ENCODE results near the gene TBC1D10B. TPM values are rescaled to one million over a fixed set of nuclear protein-coding genes. Genes with fewer than 3 reads are reported as not detected.
A peak's percentile ranks its signal among the peaks of the same experiment; 100 is the strongest.

Gene TBC1D10B
- total RNA-seq, 1 experiment from 2014 or later = 36.0 TPM

DNA sequence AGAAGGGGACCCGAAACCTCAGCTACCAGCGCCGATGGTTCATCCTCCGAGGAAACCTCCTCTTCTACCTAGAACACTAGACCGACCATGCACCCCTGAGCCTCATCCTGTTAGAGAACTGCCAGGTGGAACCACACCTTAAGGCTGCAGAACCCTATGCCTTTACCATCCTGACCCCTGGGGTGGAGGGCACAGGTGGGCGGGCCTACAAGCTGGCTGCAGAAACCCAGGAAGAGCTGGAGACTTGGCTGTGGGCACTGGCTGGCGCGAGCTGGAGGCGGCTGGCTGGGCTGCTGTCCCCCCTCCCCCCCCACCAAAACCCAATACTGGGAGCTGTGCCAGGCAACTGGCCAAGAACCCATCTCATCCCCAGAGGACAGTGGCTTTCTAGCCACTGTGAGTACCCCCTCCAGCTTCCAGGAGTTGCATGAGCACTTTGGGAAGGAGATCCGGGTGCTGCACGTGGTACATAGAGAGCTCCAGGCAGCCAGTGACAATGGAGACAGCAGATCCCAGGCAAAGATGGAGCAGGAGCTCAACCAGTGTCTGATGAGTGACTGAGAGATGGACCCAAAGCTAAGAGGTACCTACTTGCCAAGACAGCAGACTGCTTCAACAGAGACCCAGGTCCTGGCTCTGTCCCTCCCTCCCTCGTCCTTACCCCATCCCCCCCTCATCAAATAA lies 13.8 kb downstream of the TBC1D10B start:
- TF ChIP-seq, protein P1, sequence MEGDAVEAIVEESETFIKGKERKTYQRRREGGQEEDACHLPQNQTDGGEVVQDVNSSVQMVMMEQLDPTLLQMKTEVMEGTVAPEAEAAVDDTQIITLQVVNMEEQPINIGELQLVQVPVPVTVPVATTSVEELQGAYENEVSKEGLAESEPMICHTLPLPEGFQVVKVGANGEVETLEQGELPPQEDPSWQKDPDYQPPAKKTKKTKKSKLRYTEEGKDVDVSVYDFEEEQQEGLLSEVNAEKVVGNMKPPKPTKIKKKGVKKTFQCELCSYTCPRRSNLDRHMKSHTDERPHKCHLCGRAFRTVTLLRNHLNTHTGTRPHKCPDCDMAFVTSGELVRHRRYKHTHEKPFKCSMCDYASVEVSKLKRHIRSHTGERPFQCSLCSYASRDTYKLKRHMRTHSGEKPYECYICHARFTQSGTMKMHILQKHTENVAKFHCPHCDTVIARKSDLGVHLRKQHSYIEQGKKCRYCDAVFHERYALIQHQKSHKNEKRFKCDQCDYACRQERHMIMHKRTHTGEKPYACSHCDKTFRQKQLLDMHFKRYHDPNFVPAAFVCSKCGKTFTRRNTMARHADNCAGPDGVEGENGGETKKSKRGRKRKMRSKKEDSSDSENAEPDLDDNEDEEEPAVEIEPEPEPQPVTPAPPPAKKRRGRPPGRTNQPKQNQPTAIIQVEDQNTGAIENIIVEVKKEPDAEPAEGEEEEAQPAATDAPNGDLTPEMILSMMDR (conservative IDR thresholded peaks at IDR 0.05; ENCODE audit: low read depth, low read length) = no peak
- TF ChIP-seq EZH2phosphoT487 (IDR thresholded peaks at IDR 0.05; ENCODE audit: borderline replicate concordance, low read length) (no peak), EZH2 (IDR thresholded peaks at IDR 0.05; ENCODE audit: low read length, unreplicated experiment) (no peak)
- Histone ChIP-seq H3K4me3 (ENCODE audit: low read length) (no peak overlapping the region), H4K20me1 (ENCODE audit: low read length) (peaks cover 11% of the 10 kb centered on the region), H3F3A (ENCODE audit: low read length, unreplicated experiment) (no peaks in the 10 kb centered on the region), H3K4me2 (ENCODE audit: low read length) (no peak overlapping the region), H3K4me1 (ENCODE audit: insufficient read depth, low read length) (peaks cover 32% of the 10 kb centered on the region), H3K27me3 (ENCODE audit: low read length) (no peaks in the 10 kb centered on the region), H2AFZ (ENCODE audit: low read length) (no peak overlapping the region), H3K27ac (ENCODE audit: low read length) (no peak overlapping the region; the same call in 1 of the 2 replicates), H3K79me2 (ENCODE audit: low read length) (peaks cover 25% of the 10 kb centered on the region), H3K9me2 (replicated peaks; ENCODE audit: low read length) (no peaks in the 10 kb centered on the region), H3K9me3 (ENCODE audit: low read length) (no peaks in the 10 kb centered on the region), H3K9ac (ENCODE audit: low read length) (no peak overlapping the region), H3K36me3 (ENCODE audit: low read depth, low read length) (no peaks in the 10 kb centered on the region; the same call in 1 of the 2 replicates)
- ChIA-PET CTCF (no interaction called here), POLR2A (ENCODE audit: unreplicated experiment) (no interaction called here)
- BruUV-seq (replicated peaks) = no TSS peak
- ATAC-seq (no peak), DNase-seq (no peak)
- intact Hi-C loops (cut with micrococcal nuclease) = no loop called here

DNA sequence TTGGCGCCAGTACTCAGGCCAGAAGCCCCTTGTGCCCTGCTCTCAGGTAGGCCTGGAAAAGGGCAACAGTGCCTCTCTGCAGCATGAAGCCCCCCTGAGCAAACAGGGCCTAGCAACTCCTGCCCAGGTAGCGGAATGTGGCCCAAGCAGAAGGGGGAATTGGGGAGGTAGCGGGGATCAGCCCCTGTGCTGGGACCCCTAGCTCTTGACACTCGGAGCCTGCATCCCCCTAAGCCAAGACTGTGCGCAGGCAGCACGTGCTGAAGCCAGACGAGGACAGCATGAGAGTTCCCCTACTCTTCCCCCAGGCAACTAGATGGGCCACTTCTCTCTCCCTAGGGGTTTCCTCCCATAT lies 14.4 kb downstream of the TBC1D10B start:
- H3K36me3 ChIP-seq (ENCODE audit: low read depth, low read length) = peaks cover 4% of the 10 kb centered on the region; the same call in 1 of the 2 replicates
- TF ChIP-seq, protein P1 (conservative IDR thresholded peaks at IDR 0.05; ENCODE audit: low read depth, low read length) = no peak
- no peak for TF ChIP-seq EZH2 (IDR thresholded peaks at IDR 0.05; ENCODE audit: low read length, unreplicated experiment)
- no peak for TF ChIP-seq EZH2phosphoT487 (IDR thresholded peaks at IDR 0.05; ENCODE audit: borderline replicate concordance, low read length)
- peaks cover 25% of the 10 kb centered on the region for H3K79me2 ChIP-seq (ENCODE audit: low read length)
- H3K4me1 ChIP-seq (ENCODE audit: insufficient read depth, low read length) = peaks cover 33% of the 10 kb centered on the region
- peaks cover 13% of the 10 kb centered on the region for H4K20me1 ChIP-seq (ENCODE audit: low read length)
- peak overlapping the region; percentile 87 for H3K4me2 ChIP-seq (ENCODE audit: low read length)
- POLR2A ChIA-PET (ENCODE audit: unreplicated experiment) = no interaction called here
- no peaks in the 10 kb centered on the region for H3K27me3 ChIP-seq (ENCODE audit: low read length)
- H2AFZ ChIP-seq (ENCODE audit: low read length) = peak overlapping the region; percentile 74; the same call in 1 of the 2 replicates
- ATAC-seq = no peak
- DNase-seq = no peak
- peak overlapping the region; percentile 94; the same call in 1 of the 2 replicates for H3K4me3 ChIP-seq (ENCODE audit: low read length)
- no peaks in the 10 kb centered on the region for H3F3A ChIP-seq (ENCODE audit: low read length, unreplicated experiment)
- H3K9me2 ChIP-seq (replicated peaks; ENCODE audit: low read length) = no peaks in the 10 kb centered on the region
- CTCF ChIA-PET = no interaction called here
- peak overlapping the region; percentile 76; the same call in 1 of the 2 replicates for H3K9ac ChIP-seq (ENCODE audit: low read length)
- BruUV-seq (replicated peaks) = no TSS peak
- H3K9me3 ChIP-seq (ENCODE audit: low read length) = no peaks in the 10 kb centered on the region
- intact Hi-C loops (cut with micrococcal nuclease) = no loop called here
- H3K27ac ChIP-seq (ENCODE audit: low read length) = peak overlapping the region; percentile 88

All from PC-3 (cell line).